ENCODE results near the gene TRAIP. TPM values are rescaled to one million over a fixed set of nuclear protein-coding genes. Genes with fewer than 3 reads are reported as not detected.
A peak's percentile ranks its signal among the peaks of the same experiment; 100 is the strongest.

TRAIP gene
- total RNA-seq, 4 donors from 2014 or later: 1.1 to 4.8 (median 2.9) TPM

DNA sequence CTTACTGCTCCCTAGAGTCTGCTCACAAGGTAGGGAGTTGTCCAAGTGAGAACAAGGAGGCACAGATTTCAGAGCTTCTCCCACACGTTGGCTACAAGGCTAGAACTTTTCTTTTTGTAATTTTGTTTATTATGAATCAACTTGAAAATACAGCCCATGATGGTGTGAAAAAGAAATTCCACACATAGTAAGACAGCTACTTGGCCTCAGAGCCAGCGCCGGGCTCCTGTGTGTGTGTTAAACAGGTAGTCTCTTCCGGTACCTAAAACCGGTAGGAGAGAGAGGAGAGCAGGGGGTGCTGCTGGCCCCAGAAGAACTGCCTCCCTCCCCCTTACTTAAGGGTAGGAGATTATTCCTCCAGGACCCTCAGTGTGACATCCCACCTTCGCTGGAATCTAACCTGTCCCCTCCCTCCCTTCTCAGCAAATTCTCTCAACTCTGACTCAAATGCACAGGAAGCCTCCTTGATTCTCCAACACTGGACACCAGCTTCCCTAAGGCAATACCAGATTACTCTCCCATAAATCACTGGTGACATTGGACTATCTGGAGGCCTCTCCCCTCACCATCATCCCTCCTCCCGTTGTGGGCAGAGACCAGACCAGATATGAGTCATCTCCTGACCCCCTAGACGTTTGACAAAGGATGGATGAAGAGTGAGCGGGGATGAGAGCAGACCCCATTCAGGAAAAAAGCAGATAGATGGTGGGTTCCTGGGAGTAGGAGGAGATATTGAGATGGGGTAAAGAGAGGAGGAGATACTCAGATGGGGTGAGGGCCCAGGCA, 65.5 kb downstream of the TRAIP start:
- TF ChIP-seq, protein P1, sequence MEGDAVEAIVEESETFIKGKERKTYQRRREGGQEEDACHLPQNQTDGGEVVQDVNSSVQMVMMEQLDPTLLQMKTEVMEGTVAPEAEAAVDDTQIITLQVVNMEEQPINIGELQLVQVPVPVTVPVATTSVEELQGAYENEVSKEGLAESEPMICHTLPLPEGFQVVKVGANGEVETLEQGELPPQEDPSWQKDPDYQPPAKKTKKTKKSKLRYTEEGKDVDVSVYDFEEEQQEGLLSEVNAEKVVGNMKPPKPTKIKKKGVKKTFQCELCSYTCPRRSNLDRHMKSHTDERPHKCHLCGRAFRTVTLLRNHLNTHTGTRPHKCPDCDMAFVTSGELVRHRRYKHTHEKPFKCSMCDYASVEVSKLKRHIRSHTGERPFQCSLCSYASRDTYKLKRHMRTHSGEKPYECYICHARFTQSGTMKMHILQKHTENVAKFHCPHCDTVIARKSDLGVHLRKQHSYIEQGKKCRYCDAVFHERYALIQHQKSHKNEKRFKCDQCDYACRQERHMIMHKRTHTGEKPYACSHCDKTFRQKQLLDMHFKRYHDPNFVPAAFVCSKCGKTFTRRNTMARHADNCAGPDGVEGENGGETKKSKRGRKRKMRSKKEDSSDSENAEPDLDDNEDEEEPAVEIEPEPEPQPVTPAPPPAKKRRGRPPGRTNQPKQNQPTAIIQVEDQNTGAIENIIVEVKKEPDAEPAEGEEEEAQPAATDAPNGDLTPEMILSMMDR (IDR thresholded peaks at IDR 0.05): no peak
- no peak for TF ChIP-seq POLR2A (IDR thresholded peaks at IDR 0.05)
- 64 to 69% methylated on average over 9 of the region's 9 CpGs for WGBS, 2 donors
- H3K4me3 ChIP-seq (ENCODE audit: low read depth, poor library complexity, severe bottlenecking): no peak overlapping the region
- no peak for DNase-seq (ENCODE audit: low spot score in 2 of 2)
- intact Hi-C loops (cut with DNase I; ENCODE audit: low total_unique reads): no loop called here

DNA sequence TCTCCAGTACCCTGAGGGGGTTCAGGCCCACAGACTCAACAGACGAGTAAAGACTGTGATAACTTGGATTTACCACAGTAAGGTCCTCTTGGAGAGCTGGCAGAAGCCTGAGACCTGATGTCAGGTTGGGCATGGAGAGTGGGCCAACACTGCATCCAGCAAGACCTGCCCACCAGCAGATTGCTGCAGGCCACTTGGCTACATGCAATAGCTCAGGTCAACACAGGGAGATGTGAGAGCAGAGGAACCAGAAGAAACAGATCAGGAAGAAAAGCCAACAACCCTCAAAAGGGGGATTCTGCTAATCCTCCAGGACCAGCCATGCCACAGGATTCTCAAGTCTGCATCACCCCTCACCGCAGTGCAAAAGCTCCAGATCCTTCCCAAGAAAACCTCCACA, 68.3 kb downstream of the TRAIP start:
- intact Hi-C loops (cut with DNase I; ENCODE audit: low total_unique reads): loop anchor here (10.0 kb wide), 1 partner anchor 63 kb away; the partner anchor contains the start of gene GMPPB
- no peak for DNase-seq (ENCODE audit: low spot score in 2 of 2)
- 91 to 92% methylated on average over 2 of the region's 2 CpGs for WGBS, 2 donors
- no peak overlapping the region for H3K4me3 ChIP-seq (ENCODE audit: low read depth, poor library complexity, severe bottlenecking)
- no peak for TF ChIP-seq POLR2A (IDR thresholded peaks at IDR 0.05)
- TF ChIP-seq, protein P1 (IDR thresholded peaks at IDR 0.05): no peak

- TF ChIP-seq, protein P1 (IDR thresholded peaks at IDR 0.05): no peak
- no peak for TF ChIP-seq POLR2A (IDR thresholded peaks at IDR 0.05)
- H3K4me3 ChIP-seq (ENCODE audit: low read depth, poor library complexity, severe bottlenecking): no peak overlapping the region
- WGBS, 2 donors: 64 to 84% methylated on average over 5 of the region's 5 CpGs
- intact Hi-C loops (cut with DNase I; ENCODE audit: low total_unique reads): loop anchor here (10.0 kb wide), 1 partner anchor 63 kb away; the partner anchor contains the start of gene GMPPB
- DNase-seq (ENCODE audit: low spot score in 2 of 2): no peak
Measured at GRCh38 chr3:49787536-49787935, 68.8 kb downstream of the TRAIP start.

- whole genome bisulfite sequencing, 2 donors: 38 to 46% methylated on average over 3 of the region's 3 CpGs
- intact Hi-C loops (cut with DNase I; ENCODE audit: low total_unique reads): loop anchor here (10.0 kb wide), 1 partner anchor 62 kb away; the partner anchor contains the start of gene GMPPB
- TF ChIP-seq POLR2A (IDR thresholded peaks at IDR 0.05): no peak
- TF ChIP-seq, protein P1 (IDR thresholded peaks at IDR 0.05): no peak
Measured at GRCh38 chr3:49787182-49787464, 69.2 kb downstream of the TRAIP start.

DNA sequence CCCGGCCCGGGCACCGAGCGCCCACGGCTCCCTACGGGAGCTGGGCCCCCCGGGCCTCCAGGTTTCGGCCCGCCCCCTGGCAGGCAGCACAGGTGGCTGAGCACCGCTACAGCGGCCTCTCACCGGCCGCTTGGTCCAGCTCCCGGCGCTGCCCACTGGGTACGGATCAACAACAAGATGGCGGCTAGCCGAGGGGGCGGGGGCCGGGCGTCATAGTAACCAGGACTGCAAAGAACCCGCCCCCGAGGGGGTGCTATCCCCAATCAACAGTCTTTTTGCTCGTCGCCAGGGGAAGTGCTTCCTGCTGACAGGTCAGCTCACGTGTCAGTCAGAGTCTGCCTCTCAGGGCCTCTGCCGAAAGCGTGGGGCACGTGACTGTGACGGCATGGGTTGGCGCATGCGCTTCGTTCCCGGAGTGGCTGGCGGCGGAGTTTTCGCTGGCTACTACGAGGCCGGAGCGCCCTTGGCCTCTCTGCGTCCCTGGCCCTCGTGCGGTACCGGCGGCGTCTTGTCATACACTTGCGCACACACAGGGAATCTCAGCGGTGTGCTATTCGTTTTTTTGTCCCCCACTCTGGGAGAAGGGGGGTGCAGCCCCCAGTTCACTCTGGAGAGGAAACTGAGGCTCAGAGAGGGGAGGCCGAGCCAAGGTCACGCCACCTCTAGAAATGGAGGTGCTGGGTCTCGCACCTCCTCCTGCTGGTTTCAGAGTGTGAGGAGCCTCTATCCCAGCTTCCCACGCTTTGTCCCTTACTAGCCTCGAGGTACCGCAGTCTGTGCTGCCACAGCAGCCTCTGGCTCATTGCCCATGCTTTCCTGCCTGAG, 69.8 kb downstream of the TRAIP start, which contains the start of gene IP6K1:
TSS of gene IP6K1 (minus strand) at position 186 of the 825 bp plus-strand sequence. CDS start 38,502 bp downstream, outside the sequence.
- TF ChIP-seq, protein P1 (IDR thresholded peaks at IDR 0.05): no peak
- peak in 1 of 2 donors; percentile 83 for TF ChIP-seq POLR2A (IDR thresholded peaks at IDR 0.05)
- WGBS, 2 donors: 4 to 5% methylated on average over 25 of the region's 55 CpGs
- peak within 1 kb of the TSS; percentile 78 for H3K4me3 ChIP-seq (ENCODE audit: low read depth, poor library complexity, severe bottlenecking)
- intact Hi-C loops (cut with DNase I; ENCODE audit: low total_unique reads): loop anchor here (10.0 kb wide), 1 partner anchor 62 kb away; the partner anchor contains the start of gene GMPPB
- DNase-seq (ENCODE audit: low spot score in 2 of 2): peak; percentile 100

More at GRCh38 chr3:49787182-49787464, 69.2 kb downstream of the TRAIP start:
- DNase-seq (ENCODE audit: low spot score in 2 of 2): peak in 1 of 2 donors; percentile 76
- no peak overlapping the region for H3K4me3 ChIP-seq (ENCODE audit: low read depth, poor library complexity, severe bottlenecking)
